Activated naive CD8-positive, alpha-beta T cell treated with anti-CD3 and anti-CD28 coated beads, Interleukin-2, amount 10 ng/mL, durations not matched to agents 7 days and 5 days (primary cell): Measurements from ENCODE around the gene NFU1. TPM values are rescaled to one million over a fixed set of nuclear protein-coding genes. Genes with fewer than 3 reads are reported as not detected.
A peak's percentile ranks its signal among the peaks of the same experiment; 100 is the strongest.

Source experiments
- ATAC-seq: fragments of 150-1000 bp; cut with Tn5 transposase; one replicate; pipeline ENCODE4 v1.10.0; 2021; ENCODE audit warnings: low read depth, moderate library complexity
- POLR2A ChIA-PET: fragments of 350-600 bp; sonication (Branson Sonifier 250); formaldehyde crosslinking; loops from one replicate; lab custom pipeline; 2021; ENCODE audit warnings: antibody characterized with exemption; lab: Charles Lee
- DNase-seq: peaks from one replicate; pipeline ENCODE4 v3.0.0; 2021
- H3K27ac Mint-ChIP-seq: one replicate; pipeline ENCODE4 v1.8.0; 2022; ENCODE audit warnings: mild to moderate bottlenecking, mixed read lengths
- H3K27me3 Mint-ChIP-seq: one replicate; pipeline ENCODE4 v1.8.0; 2022; ENCODE audit warnings: mild to moderate bottlenecking, moderate library complexity, mixed read lengths
- H3K36me3 Mint-ChIP-seq: one replicate; pipeline ENCODE4 v1.8.0; 2021; ENCODE audit warnings: mild to moderate bottlenecking, mixed read lengths
- H3K4me1 Mint-ChIP-seq: one replicate; pipeline ENCODE4 v1.8.0; 2021; ENCODE audit warnings: mixed read lengths
- H3K4me3 Mint-ChIP-seq: one replicate; pipeline ENCODE4 v1.8.0; 2022; ENCODE audit warnings: mild to moderate bottlenecking, moderate library complexity, mixed read lengths
- H3K9me3 Mint-ChIP-seq: one replicate; pipeline ENCODE4 v1.8.0; 2021; ENCODE audit warnings: mixed read lengths
- total RNA-seq, 2 experiments: library from RNA; stranded (reverse); gene quantifications; one replicate each; pipeline ENCODE4 v1.2.3, GENCODE V29; 2021

Gene NFU1
- total RNA-seq, 2 experiments from 2014 or later, result 32.9 to 33.0 TPM

GRCh38 chr2:69393963-69394362, 43.3 kb downstream of the NFU1 start:
- POLR2A ChIA-PET, result no interaction called here
- Mint-ChIP-seq H3K9me3 (no peaks in the 10 kb centered on the region), H3K4me3 (no peak overlapping the region), H3K4me1 (peaks cover 5% of the 10 kb centered on the region), H3K36me3 (peaks cover 21% of the 10 kb centered on the region), H3K27ac (no peak overlapping the region), H3K27me3 (no peaks in the 10 kb centered on the region)
- no peak for DNase-seq
- no peak for ATAC-seq

DNA sequence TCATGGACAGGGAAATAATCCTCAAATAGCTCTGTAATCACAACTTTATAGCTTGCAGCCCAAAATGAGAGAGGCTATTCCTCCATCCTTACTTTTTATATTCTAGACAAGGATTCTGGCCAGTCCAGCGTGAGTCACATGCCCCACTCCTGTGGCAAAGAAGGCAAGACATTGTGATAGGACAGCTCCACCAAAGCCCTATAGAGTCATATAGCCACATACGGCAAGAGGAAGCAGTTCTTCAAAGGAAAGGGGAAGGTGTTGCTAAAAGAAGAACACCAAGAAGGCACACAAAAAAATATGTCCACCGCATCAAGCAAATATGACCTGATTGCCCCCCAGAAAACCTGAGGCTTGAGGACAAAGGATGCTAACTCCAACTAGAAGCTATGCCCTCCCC, 46.8 kb downstream of the NFU1 start:
- Mint-ChIP-seq H3K27me3 (no peaks in the 10 kb centered on the region), H3K27ac (no peak overlapping the region), H3K9me3 (no peaks in the 10 kb centered on the region), H3K4me1 (peaks cover 18% of the 10 kb centered on the region), H3K36me3 (peaks cover 13% of the 10 kb centered on the region), H3K4me3 (no peak overlapping the region)
- POLR2A ChIA-PET, result interaction anchor here (2.0 kb wide), 1 partner anchor 47 kb away, joined by 6 read pairs; the partner anchor contains the start of gene NFU1
- DNase-seq (no peak), ATAC-seq (no peak)

DNA sequence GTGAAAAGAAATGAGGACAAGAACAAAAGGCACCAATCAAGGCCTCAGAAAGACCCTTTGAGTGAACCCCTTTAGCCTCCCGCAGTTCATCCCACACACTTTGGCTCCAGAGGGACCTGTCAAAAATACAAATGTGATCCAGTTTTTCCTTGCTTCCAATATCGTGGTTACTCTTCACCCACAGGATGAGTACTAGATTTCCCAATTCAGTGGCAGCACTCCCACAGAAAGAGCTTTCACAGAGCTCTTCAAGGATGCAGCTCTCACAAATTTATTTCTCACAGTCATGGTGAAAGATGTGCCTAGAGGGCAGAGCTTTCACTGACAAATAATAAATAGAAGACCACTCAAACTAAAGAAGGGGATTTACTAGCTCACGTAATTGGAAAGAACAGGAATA, 47.2 kb downstream of the NFU1 start:
- no peak for ATAC-seq
- POLR2A ChIA-PET, result interaction anchor here (2.0 kb wide), 1 partner anchor 47 kb away, joined by 6 read pairs; the partner anchor contains the start of gene NFU1

DNA sequence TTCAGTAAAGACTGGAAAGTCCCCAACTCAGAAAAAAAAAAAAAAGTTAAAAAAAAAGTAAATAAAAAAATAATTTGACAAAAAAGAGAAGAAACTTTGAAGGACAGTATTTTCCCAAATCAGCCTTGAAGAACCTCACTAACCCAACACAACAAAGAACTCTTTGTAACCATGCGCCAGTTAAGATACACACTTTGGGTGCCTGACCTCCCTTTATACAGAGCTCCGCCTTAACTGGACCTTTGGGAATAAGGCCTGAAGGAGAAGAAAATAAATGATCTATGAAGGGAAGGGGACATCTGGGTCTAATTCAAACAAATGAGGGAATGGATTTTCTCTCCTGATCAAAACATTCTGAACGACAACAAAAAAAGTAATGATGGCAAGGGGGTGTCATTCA, 48.0 kb downstream of the NFU1 start:
- Mint-ChIP-seq H3K9me3 (no peaks in the 10 kb centered on the region), H3K27me3 (no peaks in the 10 kb centered on the region), H3K4me3 (no peak overlapping the region), H3K36me3 (peaks cover 5% of the 10 kb centered on the region), H3K4me1 (peaks cover 18% of the 10 kb centered on the region), H3K27ac (no peak overlapping the region)
- POLR2A ChIA-PET, result no interaction called here
- DNase-seq (no peak), ATAC-seq (no peak)

More for the DNA sequence above, 47.2 kb downstream of the NFU1 start:
- H3K27ac Mint-ChIP-seq, result no peak overlapping the region
- peaks cover 18% of the 10 kb centered on the region for H3K4me1 Mint-ChIP-seq
- H3K9me3 Mint-ChIP-seq, result no peaks in the 10 kb centered on the region
- no peak for DNase-seq
- H3K27me3 Mint-ChIP-seq, result no peaks in the 10 kb centered on the region
- H3K36me3 Mint-ChIP-seq, result peaks cover 12% of the 10 kb centered on the region
- H3K4me3 Mint-ChIP-seq, result no peak overlapping the region

GRCh38 chr2:69387770-69388481, 49.3 kb downstream of the NFU1 start:
- peak overlapping the region; percentile 94 for H3K4me3 Mint-ChIP-seq
- peak overlapping the region; percentile 84 for H3K27ac Mint-ChIP-seq
- ATAC-seq (no peak), DNase-seq (no peak)
- H3K4me1 Mint-ChIP-seq, result peaks cover 23% of the 10 kb centered on the region
- H3K36me3 Mint-ChIP-seq, result no peaks in the 10 kb centered on the region
- no peaks in the 10 kb centered on the region for H3K27me3 Mint-ChIP-seq
- no peaks in the 10 kb centered on the region for H3K9me3 Mint-ChIP-seq
- POLR2A ChIA-PET, result no interaction called here

DNA sequence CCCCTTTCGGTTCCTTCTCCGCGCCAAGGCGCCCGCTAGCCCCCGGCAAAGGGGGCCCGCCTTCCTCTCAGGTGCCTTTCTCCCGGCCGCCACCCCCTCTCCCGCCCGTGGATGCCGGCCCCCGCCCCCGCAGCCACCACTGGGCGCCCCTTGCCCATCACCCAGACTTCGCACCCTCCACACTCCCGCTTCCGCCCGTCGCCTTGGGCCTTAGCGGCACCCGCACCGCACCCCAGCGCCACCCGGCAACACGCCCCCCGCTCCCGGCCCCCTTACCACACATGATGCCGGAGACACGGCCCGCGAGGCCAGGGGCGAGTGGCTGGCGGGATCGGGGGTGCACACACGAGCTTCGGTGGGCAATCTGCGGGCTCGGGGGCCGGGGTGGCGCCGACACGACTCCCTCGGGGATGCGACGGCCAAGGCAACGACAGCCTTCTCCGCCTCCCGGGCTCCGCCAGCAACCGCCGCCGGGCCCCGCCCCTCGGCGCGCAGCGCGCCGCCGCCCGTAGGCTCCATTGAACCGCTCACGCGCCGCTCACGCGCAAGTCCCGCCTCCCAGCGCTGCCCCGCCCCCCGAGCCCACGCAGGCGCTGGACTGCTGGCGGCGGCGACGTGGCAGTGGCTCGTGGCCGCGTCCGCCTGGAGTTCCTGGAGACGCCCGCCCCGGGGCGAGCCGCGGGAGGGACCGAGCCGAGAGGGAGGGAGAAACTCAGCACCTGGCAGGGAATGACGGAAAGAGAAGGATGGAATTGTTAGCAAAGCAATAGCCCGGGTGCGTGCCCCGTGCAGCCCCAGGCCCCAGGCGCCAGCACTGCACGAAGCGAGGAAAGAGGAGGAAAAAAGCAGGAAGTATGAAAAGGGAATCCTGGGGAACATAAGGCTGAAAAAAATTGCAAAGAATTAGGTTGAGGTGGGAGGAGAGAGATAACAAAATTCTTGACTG, 50.2 kb downstream of the NFU1 start, which contains the start of gene GFPT1:
Gene GFPT1 (minus strand): TSS at position 439 of the 946 bp plus-strand sequence. CDS start 156 bp downstream, at position 283.
- peak; percentile 96 for ATAC-seq
- Mint-ChIP-seq H3K27me3 (no peaks in the 10 kb centered on the region), H3K4me1 (peaks cover 29% of the 10 kb centered on the region), H3K9me3 (no peaks in the 10 kb centered on the region), H3K4me3 (peak within 1 kb of the TSS; percentile 94), H3K36me3 (peaks cover 5% of the 10 kb centered on the region), H3K27ac (peak within 1 kb of the TSS; percentile 84)
- DNase-seq, result peak; percentile 97
- POLR2A ChIA-PET, result interaction anchor here (0.5 to 2.3 kb wide), 2 partner anchors 50 to 911 kb away, joined by 5 to 7 read pairs; partner anchors contain the start of gene NFU1

- Mint-ChIP-seq H3K36me3 (peaks cover 5% of the 10 kb centered on the region), H3K4me1 (peaks cover 29% of the 10 kb centered on the region), H3K27me3 (no peaks in the 10 kb centered on the region), H3K4me3 (peak overlapping the region; percentile 94), H3K27ac (peak overlapping the region; percentile 81), H3K9me3 (no peaks in the 10 kb centered on the region)
- ATAC-seq (no peak), DNase-seq (no peak)
- POLR2A ChIA-PET, result interaction anchor here (2.3 kb wide), 1 partner anchor 51 kb away, joined by 7 read pairs; the partner anchor contains the start of gene NFU1
Observed at GRCh38 chr2:69386360-69386759, 50.9 kb downstream of the NFU1 start.

DNA sequence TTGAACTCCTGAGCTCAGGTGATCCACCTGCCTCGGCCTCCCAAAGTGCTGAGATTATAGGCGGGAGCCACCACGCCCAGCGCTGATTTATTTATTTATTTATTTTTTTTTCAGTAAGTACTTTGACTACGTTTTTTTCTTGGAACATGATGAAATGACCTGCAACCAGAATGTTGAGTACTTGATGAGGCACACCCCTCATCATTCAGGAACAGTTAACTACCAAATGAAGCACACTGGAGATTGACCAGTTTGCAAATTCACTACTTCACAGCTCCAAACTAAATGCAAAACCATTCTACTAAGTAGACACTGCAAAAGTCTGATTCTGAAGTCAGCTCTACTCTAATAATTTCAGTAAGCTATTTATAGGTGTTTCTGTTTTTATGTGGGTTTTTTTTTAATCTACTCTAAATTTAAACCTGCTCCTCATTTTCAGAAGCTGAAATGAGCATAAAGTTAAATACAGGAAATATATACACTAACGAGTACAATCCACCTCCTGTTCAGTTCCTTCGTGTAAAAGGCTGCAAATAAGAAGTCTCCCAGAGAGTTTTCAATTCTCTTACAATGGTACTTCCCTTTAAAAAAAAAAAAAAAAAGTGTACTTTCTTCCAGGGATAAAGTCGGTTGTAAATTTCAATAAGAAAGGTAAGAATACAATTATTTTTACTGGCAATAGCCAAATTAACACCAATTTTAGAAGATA, 51.6 kb downstream of the NFU1 start:
- POLR2A ChIA-PET, result interaction anchor here (2.3 kb wide), 1 partner anchor 52 kb away, joined by 7 read pairs; the partner anchor contains the start of gene NFU1
- peak overlapping the region; percentile 31 for H3K27ac Mint-ChIP-seq
- no peaks in the 10 kb centered on the region for H3K27me3 Mint-ChIP-seq
- H3K9me3 Mint-ChIP-seq, result no peaks in the 10 kb centered on the region
- peaks cover 29% of the 10 kb centered on the region for H3K4me1 Mint-ChIP-seq
- no peak for ATAC-seq
- H3K4me3 Mint-ChIP-seq, result peak overlapping the region; percentile 94
- H3K36me3 Mint-ChIP-seq, result peaks cover 5% of the 10 kb centered on the region
- DNase-seq, result no peak

GRCh38 chr2:69384618-69385081, 52.6 kb downstream of the NFU1 start:
- no peak for DNase-seq
- Mint-ChIP-seq H3K4me1 (peaks cover 29% of the 10 kb centered on the region), H3K27ac (no peak overlapping the region), H3K4me3 (no peak overlapping the region), H3K9me3 (no peaks in the 10 kb centered on the region), H3K36me3 (peaks cover 6% of the 10 kb centered on the region), H3K27me3 (no peaks in the 10 kb centered on the region)
- POLR2A ChIA-PET, result no interaction called here
- ATAC-seq, result no peak

DNA sequence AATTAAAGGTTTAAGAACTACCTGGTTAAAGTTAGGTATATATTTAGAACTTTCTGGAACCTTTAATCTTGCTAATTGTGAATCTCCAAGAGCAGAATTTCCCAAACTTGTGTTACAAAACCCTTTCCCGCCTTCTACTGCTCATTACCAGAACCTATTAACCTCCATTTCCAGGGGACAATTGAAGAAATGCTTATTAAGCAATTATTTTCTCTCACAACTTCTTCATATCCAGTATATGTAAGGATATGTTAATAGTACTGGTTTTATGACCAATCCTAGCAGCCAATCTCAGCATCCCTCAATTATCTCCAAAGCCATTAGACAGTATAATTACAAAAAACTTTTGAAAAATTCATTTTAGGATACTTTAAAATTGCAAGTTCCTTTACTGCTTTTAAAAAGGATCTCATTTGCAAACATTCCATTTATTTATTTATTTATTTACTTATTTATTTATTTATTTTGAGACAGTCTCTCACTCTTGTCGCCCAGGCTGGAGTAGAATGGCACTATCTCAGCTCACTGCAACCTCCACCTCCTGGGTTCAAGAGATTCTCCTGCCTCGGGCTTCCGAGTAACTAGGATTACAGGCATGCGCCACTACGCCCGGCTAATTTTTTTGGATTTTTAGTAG, 53.9 kb downstream of the NFU1 start:
- H3K27me3 Mint-ChIP-seq, result no peaks in the 10 kb centered on the region
- no peak overlapping the region for H3K4me3 Mint-ChIP-seq

DNA sequence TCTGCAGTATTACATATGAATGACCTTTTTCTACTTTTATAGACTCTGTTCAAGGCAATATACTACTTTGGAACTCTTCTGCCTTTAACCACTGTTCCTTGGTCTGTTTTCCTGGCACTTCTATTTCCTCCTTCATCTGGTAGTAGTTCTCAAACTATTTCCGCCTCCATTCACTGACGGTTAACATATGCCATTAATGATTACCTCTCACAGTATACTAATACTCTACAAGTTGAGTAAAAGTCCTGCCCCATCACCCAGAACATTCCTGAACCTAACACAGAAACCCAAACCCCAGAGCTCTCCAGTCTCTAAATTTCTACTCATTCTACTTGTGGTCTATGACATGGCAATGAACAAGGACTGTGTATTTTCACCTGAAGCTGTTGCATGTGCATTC, 54.7 kb downstream of the NFU1 start:
- ATAC-seq, result no peak
- POLR2A ChIA-PET, result interaction anchor here (1.1 kb wide), 1 partner anchor 54 kb away, joined by 3 read pairs; no protein-coding TSS in a partner anchor
- peaks cover 25% of the 10 kb centered on the region for H3K4me1 Mint-ChIP-seq
- no peak overlapping the region for H3K27ac Mint-ChIP-seq
- no peaks in the 10 kb centered on the region for H3K27me3 Mint-ChIP-seq
- no peaks in the 10 kb centered on the region for H3K9me3 Mint-ChIP-seq
- H3K4me3 Mint-ChIP-seq, result no peak overlapping the region
- peaks cover 8% of the 10 kb centered on the region for H3K36me3 Mint-ChIP-seq
- DNase-seq, result no peak

More for the DNA sequence above, 53.9 kb downstream of the NFU1 start:
- Mint-ChIP-seq H3K4me1 (peaks cover 29% of the 10 kb centered on the region), H3K9me3 (no peaks in the 10 kb centered on the region), H3K36me3 (peaks cover 8% of the 10 kb centered on the region), H3K27ac (no peak overlapping the region)
- no peak for ATAC-seq
- DNase-seq, result no peak
- POLR2A ChIA-PET, result no interaction called here

DNA sequence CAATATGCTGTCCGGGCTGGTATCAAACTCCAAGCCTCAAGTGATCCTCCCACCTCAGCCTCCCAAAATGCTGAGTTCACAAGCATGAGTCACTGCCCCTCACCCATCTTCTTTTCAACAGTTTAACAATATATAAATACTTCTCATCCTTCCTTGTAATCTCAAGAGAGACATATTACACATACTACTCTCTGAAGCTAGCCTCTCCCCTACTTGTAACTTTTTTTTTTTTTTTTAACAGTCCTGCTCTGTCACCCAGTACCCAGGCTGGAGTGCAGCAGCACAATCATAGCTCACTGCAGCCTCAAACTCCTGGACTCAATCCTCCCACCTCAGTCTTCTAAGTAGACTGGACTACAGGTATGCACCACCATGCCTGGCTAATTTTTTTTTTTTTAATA, 55.9 kb downstream of the NFU1 start:
- no peak for ATAC-seq

More for the DNA sequence above, 55.9 kb downstream of the NFU1 start:
- Mint-ChIP-seq H3K27ac (no peak overlapping the region), H3K27me3 (no peaks in the 10 kb centered on the region), H3K36me3 (peaks cover 8% of the 10 kb centered on the region), H3K4me3 (no peak overlapping the region), H3K9me3 (no peaks in the 10 kb centered on the region), H3K4me1 (peaks cover 21% of the 10 kb centered on the region)
- POLR2A ChIA-PET, result interaction anchor here (0.8 kb wide), 1 partner anchor 447 kb away, joined by 3 read pairs; no protein-coding TSS in a partner anchor
- no peak for DNase-seq
